Activated T-cell treated with anti-CD3 and anti-CD28 coated beads, Interleukin-2, amount 50 U/mL, for 72 hours (primary cell): ENCODE results near the gene TLE4. TPM values are rescaled to one million over a fixed set of nuclear protein-coding genes. Genes with fewer than 3 reads are reported as not detected.

Experiments
- ATAC-seq, 2 donors: fragments of 150-1000 bp; cut with Tn5 transposase; replicated peaks in 1 of 2; 2 replicates each; pipeline ENCODE4 v1.10.0; 2021; ENCODE audit warnings: moderate library complexity in 2 of 2, mild to moderate bottlenecking in 1 of 2
- DNase-seq, 2 donors: peaks; one replicate each; pipeline ENCODE4 v3.0.0; 2021 to 2022; ENCODE audit warnings: mixed read lengths in 1 of 2
- H3K27ac Mint-ChIP-seq: one replicate; pipeline ENCODE4 v1.8.0; 2022; ENCODE audit warnings: mild to moderate bottlenecking, moderate library complexity, mixed read lengths
- H3K27me3 Mint-ChIP-seq: one replicate; pipeline ENCODE4 v1.8.0; 2022; ENCODE audit warnings: low read depth, mixed read lengths
- H3K36me3 Mint-ChIP-seq, 2 donors: one replicate each; pipeline ENCODE4 v1.8.0; 2022; ENCODE audit warnings: mixed read lengths in 2 of 2, mild to moderate bottlenecking in 1 of 2; ENCODE audit not compliant: insufficient read depth in 2 of 2
- H3K4me1 Mint-ChIP-seq: one replicate; pipeline ENCODE4 v1.8.0; 2022; ENCODE audit warnings: low read depth, mixed read lengths
- H3K4me3 Mint-ChIP-seq, 2 donors: one replicate each; pipeline ENCODE4 v1.8.0; 2022; ENCODE audit warnings: mild to moderate bottlenecking in 2 of 2, mixed read lengths in 2 of 2, moderate library complexity in 2 of 2
- H3K9me3 Mint-ChIP-seq, 2 donors: one replicate each; pipeline ENCODE4 v1.8.0; 2022; ENCODE audit warnings: mixed read lengths in 2 of 2
- total RNA-seq, 2 donors: library from RNA; stranded (reverse); gene quantifications; one replicate each; pipeline ENCODE4 v1.2.3, GENCODE V29; 2022

TLE4 gene
- total RNA-seq, 2 donors from 2014 or later = 35.3 to 38.5 TPM

DNA sequence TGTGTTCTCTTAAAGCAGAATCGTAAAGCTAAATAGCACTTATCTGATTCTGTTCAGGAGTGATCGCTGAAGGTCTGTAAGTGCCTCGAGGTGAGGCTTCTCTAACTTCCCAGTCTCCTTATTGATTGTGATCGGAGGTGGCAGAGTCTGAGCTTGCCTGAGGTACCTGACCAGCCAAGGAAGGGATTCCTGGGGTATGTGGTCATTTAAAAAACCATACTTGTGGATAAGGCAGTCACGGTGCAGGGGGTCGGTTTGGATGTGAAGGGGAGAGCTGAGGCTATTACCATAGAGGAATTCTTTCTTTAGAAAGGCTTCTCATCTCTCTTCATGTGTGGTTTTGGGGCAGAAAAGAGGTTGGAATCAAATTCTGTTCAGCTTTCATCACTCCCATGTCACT lies 193.7 kb downstream of the TLE4 start:
- no peak overlapping the region for H3K27ac Mint-ChIP-seq
- no peaks in the 10 kb centered on the region for H3K9me3 Mint-ChIP-seq
- peaks cover 7% of the 10 kb centered on the region for H3K27me3 Mint-ChIP-seq
- no peak overlapping the region for H3K4me3 Mint-ChIP-seq
- no peaks in the 10 kb centered on the region for H3K36me3 Mint-ChIP-seq
- no peaks in the 10 kb centered on the region for H3K4me1 Mint-ChIP-seq
- DNase-seq (no peak), ATAC-seq (no peak)

DNA sequence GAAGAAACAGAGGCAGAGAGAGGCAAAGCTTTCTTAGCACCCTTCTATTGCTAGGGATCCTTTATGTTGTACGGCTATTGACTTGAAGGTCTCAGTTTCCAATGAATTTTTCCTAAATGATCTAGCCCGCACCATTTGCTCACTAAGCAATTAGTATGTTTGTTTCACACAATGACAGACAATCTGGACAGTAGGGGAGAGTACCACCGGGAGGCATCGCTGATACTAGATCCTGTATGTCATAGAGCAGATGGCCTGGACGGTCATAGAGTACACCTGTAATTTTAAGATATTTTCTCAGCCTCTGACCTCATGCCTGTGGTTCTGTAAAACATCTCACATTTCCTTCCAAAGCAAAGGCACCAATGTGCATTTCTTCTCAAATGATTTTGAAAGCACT lies 194.3 kb downstream of the TLE4 start:
- no peaks in the 10 kb centered on the region for H3K4me1 Mint-ChIP-seq
- no peaks in the 10 kb centered on the region for H3K9me3 Mint-ChIP-seq
- H3K27ac Mint-ChIP-seq = no peak overlapping the region
- H3K36me3 Mint-ChIP-seq = no peaks in the 10 kb centered on the region
- ATAC-seq = no peak
- no peak overlapping the region for H3K4me3 Mint-ChIP-seq
- peaks cover 7% of the 10 kb centered on the region for H3K27me3 Mint-ChIP-seq
- no peak for DNase-seq

DNA sequence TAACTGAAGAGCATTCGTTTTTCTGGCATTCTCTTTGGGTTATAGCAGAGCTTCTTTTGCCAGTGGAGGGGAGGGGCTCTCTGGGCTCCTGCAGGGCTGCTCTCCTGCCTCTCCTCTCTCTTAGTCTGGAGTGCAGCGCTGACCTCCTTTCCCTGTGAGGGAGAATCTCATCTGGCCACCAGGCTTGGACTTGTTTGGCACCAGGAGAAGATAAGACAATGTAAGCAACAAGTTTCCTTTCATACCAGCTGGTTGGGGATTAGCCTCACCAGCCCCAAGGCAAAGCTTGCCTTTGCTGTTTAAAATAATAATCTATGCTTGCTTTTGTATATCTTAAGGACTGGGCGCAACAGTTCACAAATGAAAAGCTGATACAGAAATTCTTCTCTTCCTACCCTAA lies 196.4 kb downstream of the TLE4 start:
- no peak for DNase-seq
- no peak for ATAC-seq
- Mint-ChIP-seq H3K9me3 (peaks cover 0 to 1% of the 10 kb centered on the region in 2 donors), H3K4me1 (no peaks in the 10 kb centered on the region), H3K36me3 (no peaks in the 10 kb centered on the region), H3K4me3 (no peak overlapping the region), H3K27ac (no peak overlapping the region), H3K27me3 (peaks cover 16% of the 10 kb centered on the region)

DNA sequence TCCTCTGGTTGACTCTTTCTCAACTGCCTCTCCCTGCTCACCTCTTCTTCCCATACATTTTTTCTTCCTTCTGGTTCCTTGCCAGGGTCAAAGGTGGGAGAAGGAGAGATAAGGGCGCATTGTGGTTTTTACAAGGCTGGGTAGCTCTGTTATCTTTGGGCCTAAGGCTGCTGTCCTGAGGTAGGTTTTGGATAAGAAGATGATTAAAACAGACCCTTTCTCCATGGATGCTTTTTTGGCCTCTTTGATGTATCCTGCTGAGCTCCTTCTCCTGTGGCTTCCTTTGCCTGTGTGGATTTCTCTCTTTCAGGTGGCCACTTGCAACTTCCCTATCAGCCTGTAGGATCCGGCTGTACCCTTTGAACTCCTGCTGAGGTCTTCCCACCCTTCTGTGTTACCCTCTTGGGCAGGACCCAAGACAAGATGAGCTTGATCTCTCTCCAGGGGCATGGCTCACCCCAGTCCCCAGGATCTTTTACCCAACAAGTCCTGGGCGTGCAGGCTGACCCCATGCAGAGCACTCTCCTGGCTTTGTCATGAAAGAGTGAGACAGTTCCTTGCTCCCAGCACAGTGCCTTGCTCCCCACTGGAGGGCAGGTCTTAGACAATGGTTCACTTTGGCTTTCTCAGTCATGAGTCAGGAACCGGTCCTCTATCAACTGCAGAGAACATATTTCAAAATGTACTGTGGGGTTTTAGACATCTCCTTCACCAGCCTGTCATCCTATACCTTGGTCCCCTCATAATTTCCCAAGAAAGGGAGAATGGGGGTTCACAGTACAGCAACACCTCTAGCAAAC lies 197.9 kb downstream of the TLE4 start:
- ATAC-seq (no peak), DNase-seq (no peak)
- Mint-ChIP-seq H3K4me1 (no peaks in the 10 kb centered on the region), H3K4me3 (no peak overlapping the region), H3K27ac (no peak overlapping the region), H3K27me3 (peaks cover 16% of the 10 kb centered on the region), H3K36me3 (no peaks in the 10 kb centered on the region), H3K9me3 (peaks cover 0 to 1% of the 10 kb centered on the region in 2 donors)

DNA sequence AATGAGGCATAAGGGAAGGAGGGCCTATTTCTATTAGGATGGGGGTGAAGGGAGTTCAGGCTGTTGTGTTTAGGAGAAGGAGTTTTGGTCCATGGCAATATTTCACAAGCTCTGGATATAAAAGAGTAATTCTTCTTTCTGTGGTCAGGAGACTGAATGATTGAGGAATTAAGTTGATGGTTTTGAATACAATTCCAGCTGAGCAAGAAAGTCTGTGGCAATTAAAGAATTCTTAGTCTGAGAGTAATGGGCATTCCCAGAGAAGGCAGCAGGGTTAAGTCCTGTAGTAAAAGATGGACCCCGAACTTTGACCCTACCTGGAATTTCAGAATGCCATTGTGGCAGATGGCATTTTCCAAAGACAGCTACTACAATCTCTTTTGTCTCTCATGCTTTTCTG lies 202.6 kb downstream of the TLE4 start:
- no peak for DNase-seq
- Mint-ChIP-seq H3K27me3 (peaks cover 9% of the 10 kb centered on the region), H3K27ac (no peak overlapping the region), H3K36me3 (no peaks in the 10 kb centered on the region), H3K4me3 (no peak overlapping the region), H3K9me3 (peaks cover 0 to 1% of the 10 kb centered on the region in 2 donors), H3K4me1 (no peaks in the 10 kb centered on the region)
- no peak for ATAC-seq
